H1 (cell line): Measurements from ENCODE around the gene SNX6. TPM values are rescaled to one million over a fixed set of nuclear protein-coding genes. Genes with fewer than 3 reads are reported as not detected.

ENCODE experiments used
- CTCF ChIA-PET: fragments of 300-600 bp; sonication (Branson Sonifier 250); formaldehyde crosslinking; loops from one replicate; lab custom pipeline; 2021; ENCODE audit not compliant: partially characterized antibody; lab: Charles Lee
- POLR2A ChIA-PET: fragments of 300-600 bp; sonication (Branson Sonifier 250); formaldehyde crosslinking; loops from one replicate; lab custom pipeline; 2021; ENCODE audit warnings: inconsistent platforms; ENCODE audit not compliant: partially characterized antibody; lab: Charles Lee
- DNase-seq, 2 experiments: peaks; one replicate each; pipeline versions ENCODE4 v3.0.0 to v3.0.0-alpha.2; 2010 to 2022; ENCODE audit warnings: low spot score in 2 of 2, low read depth in 1 of 2, mixed read lengths in 1 of 2
- FAIRE-seq: peaks from 2 replicates; lab custom pipeline; 2011; peaks lifted over from hg19 to GRCh38; lab: Jason Lieb, UNC
- H2AFZ ChIP-seq: 2 replicates; pipeline ENCODE4 v1.8.1; 2012; ENCODE audit warnings: low read length, inconsistent platforms
- H2AK5ac ChIP-seq: 2 replicates; pipeline ENCODE4 v1.6.1; 2013; ENCODE audit warnings: low read depth, low read length
- H2BK120ac ChIP-seq: replicated peaks from 2 replicates; pipeline ENCODE3; 2013; ENCODE audit warnings: low read depth, low read length, inconsistent platforms
- H2BK12ac ChIP-seq: 2 replicates; pipeline ENCODE4 v1.6.1; 2013; ENCODE audit warnings: low read depth, low read length
- H2BK15ac ChIP-seq: 2 replicates; pipeline ENCODE4 v1.6.1; 2013; ENCODE audit warnings: low read length
- H2BK20ac ChIP-seq: 2 replicates; pipeline ENCODE4 v1.6.1; 2013; ENCODE audit warnings: low read length
- H2BK5ac ChIP-seq: 2 replicates; pipeline ENCODE4 v1.6.1; 2013; ENCODE audit warnings: low read depth, low read length
- H3K14ac ChIP-seq: 2 replicates; pipeline ENCODE4 v1.6.1; 2013; ENCODE audit warnings: inconsistent platforms; ENCODE audit not compliant: insufficient read length
- H3K18ac ChIP-seq: 2 replicates; pipeline ENCODE4 v1.6.1; 2013; ENCODE audit warnings: low read length; ENCODE audit errors: extremely low read depth
- H3K23ac ChIP-seq: 2 replicates; pipeline ENCODE4 v1.6.1; 2013; ENCODE audit warnings: inconsistent platforms; ENCODE audit not compliant: insufficient read length
- H3K23me2 ChIP-seq: 2 replicates; pipeline ENCODE4 v1.6.1; 2013; ENCODE audit warnings: low read depth, low read length
- H3K27ac ChIP-seq: 2 replicates; pipeline ENCODE4 v1.6.1; 2011; ENCODE audit warnings: low read depth, low read length, inconsistent platforms
- H3K27me3 ChIP-seq, 4 experiments: replicated peaks in 1 of 4; 1 replicate in 1 of 4; 2 replicates in 3 of 4; pipeline versions ENCODE4 v1.6.1 to v1.8.1; 2011 to 2013; ENCODE audit warnings: low read length in 3 of 4, mild to moderate bottlenecking in 3 of 4, inconsistent platforms in 2 of 4, mixed read lengths in 2 of 4, moderate library complexity in 1 of 4; ENCODE audit not compliant: control insufficient read depth in 3 of 4, insufficient read depth in 3 of 4; ENCODE audit errors: extremely low read depth in 1 of 4
- H3K36me3 ChIP-seq, 4 experiments: 2 replicates each; pipeline versions ENCODE4 v1.6.1 to v1.8.1; 2011 to 2013; ENCODE audit warnings: mild to moderate bottlenecking in 4 of 4, low read length in 3 of 4, moderate library complexity in 2 of 4, control low read depth in 1 of 4, inconsistent platforms in 1 of 4; ENCODE audit not compliant: insufficient read depth in 4 of 4, control insufficient read depth in 2 of 4
- H3K4ac ChIP-seq: replicated peaks from 2 replicates; pipeline ENCODE3; 2013; ENCODE audit warnings: low read length, low read depth, mixed read lengths, inconsistent platforms; ENCODE audit not compliant: insufficient read length
- H3K4me1 ChIP-seq, 4 experiments: replicated peaks in 1 of 4; 1 replicate in 1 of 4; 2 replicates in 3 of 4; pipeline versions ENCODE4 v1.6.1 to v1.8.1; 2011 to 2013; ENCODE audit warnings: low read length in 3 of 4, inconsistent platforms in 2 of 4, mixed read lengths in 1 of 4; ENCODE audit not compliant: insufficient read depth in 4 of 4, control insufficient read depth in 3 of 4
- H3K4me2 ChIP-seq, 2 experiments: 2 replicates each; pipeline versions ENCODE4 v1.6.1 to v1.8.1; 2011 to 2013; ENCODE audit warnings: low read depth in 2 of 2, low read length in 2 of 2, control low read depth in 1 of 2, inconsistent platforms in 1 of 2, mild to moderate bottlenecking in 1 of 2; ENCODE audit not compliant: insufficient read depth in 1 of 2
- H3K4me3 ChIP-seq, 4 experiments: fragments of 200-600, 300-600 bp in 1 of 4; sonication (generic), shearing (Covaris generic), sonication (Bioruptor Twin) in 1 of 4; 2 replicates each; pipeline versions ENCODE4 v1.5.1 to v1.8.1; 2011 to 2016; ENCODE audit warnings: low read length in 4 of 4, low read depth in 3 of 4, control low read depth in 2 of 4, inconsistent platforms in 2 of 4, mild to moderate bottlenecking in 2 of 4, mixed read lengths in 1 of 4, moderate library complexity in 1 of 4; ENCODE audit not compliant: insufficient read depth in 2 of 4; ENCODE audit errors: extremely low read depth in 1 of 4
- H3K56ac ChIP-seq: replicated peaks from 2 replicates; pipeline ENCODE3; 2013; ENCODE audit warnings: low read depth, mild to moderate bottlenecking, mixed read lengths, low read length, inconsistent platforms; ENCODE audit not compliant: insufficient read length
- H3K79me1 ChIP-seq: 2 replicates; pipeline ENCODE4 v1.6.1; 2013; ENCODE audit warnings: low read depth, low read length, control low read depth
- H3K79me2 ChIP-seq, 2 experiments: 2 replicates each; pipeline versions ENCODE4 v1.6.1 to v1.8.1; 2012 to 2013; ENCODE audit warnings: low read length in 2 of 2, mild to moderate bottlenecking in 2 of 2, inconsistent platforms in 1 of 2; ENCODE audit not compliant: insufficient read depth in 2 of 2, control insufficient read depth in 1 of 2
- H3K9ac ChIP-seq, 4 experiments: replicated peaks in 1 of 4; 1 replicate in 1 of 4; 2 replicates in 3 of 4; pipeline versions ENCODE4 v1.6.1 to v1.8.1; 2011 to 2013; ENCODE audit warnings: low read depth in 3 of 4, low read length in 3 of 4, control low read depth in 2 of 4, mild to moderate bottlenecking in 2 of 4, moderate library complexity in 2 of 4, inconsistent platforms in 1 of 4; ENCODE audit errors: extremely low read depth in 1 of 4
- H3K9me3 ChIP-seq, 2 experiments: 2 replicates each; pipeline versions ENCODE4 v1.6.1 to v1.8.1; 2012 to 2013; ENCODE audit warnings: mild to moderate bottlenecking in 2 of 2, moderate library complexity in 2 of 2, control low read depth in 1 of 2, inconsistent platforms in 1 of 2, low read depth in 1 of 2, low read length in 1 of 2, mixed read lengths in 1 of 2; ENCODE audit not compliant: insufficient read depth in 2 of 2
- H4K20me1 ChIP-seq, 2 experiments: replicated peaks in 1 of 2; 2 replicates each; pipeline versions ENCODE3 to v1.8.1; 2011 to 2013; ENCODE audit warnings: inconsistent platforms in 2 of 2, low read length in 2 of 2, mild to moderate bottlenecking in 1 of 2; ENCODE audit not compliant: insufficient read depth in 2 of 2, control insufficient read depth in 1 of 2
- H4K5ac ChIP-seq: 2 replicates; pipeline ENCODE4 v1.6.1; 2013; ENCODE audit warnings: low read length, low read depth, mixed read lengths, inconsistent platforms; ENCODE audit not compliant: insufficient read length
- H4K8ac ChIP-seq: 2 replicates; pipeline ENCODE4 v1.8.0; 2013; ENCODE audit warnings: mild to moderate bottlenecking, moderate library complexity, low read length, inconsistent platforms; ENCODE audit not compliant: insufficient read depth; ENCODE audit errors: extremely low read depth
- H4K91ac ChIP-seq: replicated peaks from 2 replicates; pipeline ENCODE3; 2013; ENCODE audit warnings: low read length, mixed read lengths, inconsistent platforms; ENCODE audit not compliant: insufficient read length
- GABPA ChIP-seq: IDR thresholded peaks from 2 replicates; pipeline ENCODE4 v1.6.1; 2011; ENCODE audit warnings: mild to moderate bottlenecking, low read length, moderate library complexity, borderline replicate concordance; ENCODE audit not compliant: insufficient read depth
- TBP ChIP-seq: IDR thresholded peaks from 2 replicates; pipeline ENCODE4 v1.6.1; 2011; ENCODE audit warnings: low read depth, low read length, improper control_type of control experiment
- WGBS, 2 experiments: shearing (Covaris generic) in 1 of 2; methylation state at CpG; one replicate each; pipeline versions ENCODE4 v1.1.6 to v1.1.7; 2013 to 2015; ENCODE audit warnings: low lambda C conversion rate in 2 of 2, mixed read lengths in 2 of 2, inconsistent platforms in 1 of 2, low coverage in 1 of 2, missing lambda C conversion rate in 1 of 2; ENCODE audit not compliant: insufficient replicate concordance in 2 of 2, insufficient coverage in 1 of 2, insufficient read length in 1 of 2; ENCODE audit errors: extremely low coverage in 1 of 2, missing lambda C conversion rate in 1 of 2; 5-methylcytosine and 5-hydroxymethylcytosine counted together
- polyA plus RNA-seq, 7 experiments: library from polyadenylated mRNA; depleted of rRNA in 3 of 7; stranded (reverse) in 5 of 7; unstranded in 2 of 7; fragments of >200 nt in 5 of 7; fragments of 200-250 nt in 2 of 7; gene quantifications; 1 replicate in 5 of 7; 2 replicates in 1 of 7; 4 replicates in 1 of 7; pipeline versions ENCODE4 v1.2.1 to v1.2.3, GENCODE V29; 2011 to 2013; ENCODE audit warnings: missing spikeins in 2 of 7, mixed read lengths in 2 of 7
- total RNA-seq: library from RNA; stranded (reverse); fragmentation: NEBNext Ultra II Directional; extraction: Animal tissue kit (Norgen Biotek cat#: 25700); gene quantifications from 2 replicates; pipeline ENCODE4 v1.2.1, GENCODE V29; 2021

Gene SNX6
- total and polyA plus RNA-seq, 2 of the 8 experiments (the other 6 are each of a cell fraction or from before 2014, with no cell fraction given), result 53.4 to 71.1 TPM

DNA sequence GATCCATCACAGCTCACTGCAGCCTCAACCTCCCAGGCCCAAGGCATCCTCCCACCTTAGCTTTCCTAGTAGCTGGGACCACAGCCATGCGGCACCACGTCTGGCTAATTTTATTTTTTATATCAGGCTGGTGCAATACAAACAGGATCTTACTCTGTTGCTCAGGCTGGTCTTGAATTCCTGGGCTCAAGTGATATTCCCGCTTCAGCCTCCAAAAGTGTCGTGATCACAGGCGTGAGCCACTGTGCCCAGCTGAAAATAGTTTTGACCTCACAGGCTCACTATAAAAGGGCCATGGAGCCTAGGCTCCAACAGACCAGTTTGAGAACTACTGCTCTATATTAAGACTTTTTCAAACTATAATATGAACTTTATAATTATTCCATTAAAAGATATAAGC is 37.3 kb downstream of the SNX6 start:
- Histone ChIP-seq H3K79me1 (0 out of 2 replicates have a peak, but pooled peaks cover 2% of the 10 kb centered on the region), H2BK120ac (no peak overlapping the region), H3K27me3 (no peaks in the 10 kb centered on the region), H2AK5ac (no peak overlapping the region), H3K9ac (no peak overlapping the region), H3K23me2 (no peaks in the 10 kb centered on the region), H3K4me2 (no peak overlapping the region), H3K18ac (no peak overlapping the region), H3K79me2 (no peaks in the 10 kb centered on the region), H3K27ac (no peak overlapping the region), H2BK12ac (no peak overlapping the region), H3K23ac (no peak overlapping the region), H3K36me3 (peaks cover 8 to 58% (median 39%) of the 10 kb centered on the region in 4 experiments), H4K5ac (no peak overlapping the region), H2AFZ (no peak overlapping the region), H4K91ac (no peak overlapping the region), H4K20me1 (peaks cover 0 to 1% of the 10 kb centered on the region in 2 experiments), H3K14ac (no peak overlapping the region), H3K4me3 (no peak overlapping the region), H3K4ac (no peak overlapping the region), H4K8ac (no peak overlapping the region), H2BK20ac (no peak overlapping the region), H3K4me1 (no peaks in the 10 kb centered on the region), H2BK5ac (no peak overlapping the region), H3K9me3 (no peaks in the 10 kb centered on the region), H3K56ac (no peak overlapping the region), H2BK15ac (no peak overlapping the region)
- no peak for DNase-seq
- 98% methylated on average over 5 of the region's 5 CpGs; no CpG with 5 or more reads in 1 of the 2 experiments for WGBS, 2 experiments
- POLR2A ChIA-PET, result no interaction called here
- CTCF ChIA-PET, result interaction anchor here (0.9 kb wide), 1 partner anchor 623 kb away, joined by 3 read pairs; no protein-coding TSS in a partner anchor
- FAIRE-seq, result no peak
- TF ChIP-seq GABPA (no peak), TBP (no peak)
